Effector memory CD4-positive, alpha-beta T cell (primary cell): ENCODE results near the gene ZBTB21.
"Not testable (repeated sequence)": the region's sequence is repeated elsewhere in the genome, so short reads cannot be mapped to it uniquely, and the experiment has no call there.

Experiments
- DNase-seq, 3 donors: peaks; one replicate each; pipeline ENCODE4 v3.0.0-alpha.2; 2020
- H3K27ac ChIP-seq: 2 replicates; pipeline ENCODE4 v1.7.0; 2013; ENCODE audit warnings: mild to moderate bottlenecking, low read length, moderate library complexity; ENCODE audit not compliant: insufficient read depth, poor library complexity, severe bottlenecking
- H3K27me3 ChIP-seq: replicated peaks from 2 replicates; pipeline ENCODE4 v1.7.0; 2013; ENCODE audit warnings: mild to moderate bottlenecking, low read length; ENCODE audit not compliant: insufficient read depth, control insufficient read depth, poor library complexity, severe bottlenecking
- H3K36me3 ChIP-seq: 2 replicates; pipeline ENCODE4 v1.7.0; 2013; ENCODE audit warnings: mild to moderate bottlenecking, low read length, moderate library complexity; ENCODE audit not compliant: control insufficient read depth, insufficient read depth
- H3K4me1 ChIP-seq: 2 replicates; pipeline ENCODE4 v1.7.0; 2013; ENCODE audit warnings: low read length, mild to moderate bottlenecking; ENCODE audit not compliant: control insufficient read depth, insufficient read depth, poor library complexity, severe bottlenecking
- H3K4me3 ChIP-seq: 2 replicates; pipeline ENCODE4 v1.7.0; 2013; ENCODE audit warnings: low read length, low read depth, mild to moderate bottlenecking; ENCODE audit not compliant: insufficient read depth, poor library complexity, severe bottlenecking
- H3K9me3 ChIP-seq: 2 replicates; pipeline ENCODE4 v1.7.0; 2013; ENCODE audit warnings: mild to moderate bottlenecking, low read length, moderate library complexity; ENCODE audit not compliant: control insufficient read depth

Gene ZBTB21

DNA sequence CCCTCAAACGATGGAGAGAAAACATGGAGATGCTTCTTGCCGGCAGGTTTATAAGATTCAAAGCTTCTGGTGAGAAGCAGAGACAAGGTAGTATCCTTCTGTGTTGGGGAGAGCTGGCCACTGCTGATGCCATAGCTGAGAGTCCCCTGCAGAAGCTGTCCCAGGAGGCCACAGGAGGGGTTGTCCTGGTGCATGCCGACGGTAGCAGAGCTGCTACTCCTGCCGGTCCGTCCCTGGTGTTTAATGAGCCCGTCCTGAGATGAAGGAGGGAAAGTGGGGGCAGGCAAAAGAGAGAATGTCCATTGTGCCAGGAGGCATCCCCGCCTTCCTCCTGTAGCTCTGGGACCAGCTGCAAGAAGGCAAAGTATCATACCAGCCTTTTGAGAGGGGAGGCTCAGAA, 46.0 kb downstream of the ZBTB21 start:
- no peaks in the 10 kb centered on the region for H3K9me3 ChIP-seq
- no peaks in the 10 kb centered on the region for H3K4me1 ChIP-seq
- H3K4me3 ChIP-seq: no peak overlapping the region
- H3K27ac ChIP-seq: no peak overlapping the region
- no peaks in the 10 kb centered on the region for H3K36me3 ChIP-seq
- DNase-seq: no peak
- no peaks in the 10 kb centered on the region for H3K27me3 ChIP-seq

DNA sequence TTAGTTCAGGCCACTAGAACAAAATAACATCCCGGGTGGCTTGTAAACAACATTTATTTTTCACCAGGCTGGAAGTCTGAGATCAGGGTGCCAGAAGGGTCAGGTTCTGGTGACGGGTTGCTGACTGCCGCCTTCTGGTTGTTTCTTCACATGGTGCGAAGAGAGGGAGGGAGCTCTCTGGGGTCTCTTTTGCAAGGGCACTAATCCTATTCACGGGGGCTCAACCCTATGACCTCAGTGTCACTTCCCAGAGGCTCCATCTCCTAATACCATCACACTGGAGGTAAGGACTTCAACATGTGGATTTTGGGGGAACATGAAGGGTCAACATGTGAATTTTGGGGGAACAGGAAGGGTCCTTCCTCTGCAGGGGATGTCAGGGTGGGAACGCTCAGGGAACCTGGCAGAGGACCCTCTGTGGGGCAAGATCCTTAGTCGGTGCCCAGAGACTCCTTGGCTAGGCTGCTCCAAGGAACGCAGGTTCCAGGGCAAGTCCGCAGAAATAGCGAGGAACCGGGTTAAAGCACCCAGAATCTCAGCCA, 47.7 kb downstream of the ZBTB21 start:
- no peak overlapping the region for H3K27ac ChIP-seq

DNA sequence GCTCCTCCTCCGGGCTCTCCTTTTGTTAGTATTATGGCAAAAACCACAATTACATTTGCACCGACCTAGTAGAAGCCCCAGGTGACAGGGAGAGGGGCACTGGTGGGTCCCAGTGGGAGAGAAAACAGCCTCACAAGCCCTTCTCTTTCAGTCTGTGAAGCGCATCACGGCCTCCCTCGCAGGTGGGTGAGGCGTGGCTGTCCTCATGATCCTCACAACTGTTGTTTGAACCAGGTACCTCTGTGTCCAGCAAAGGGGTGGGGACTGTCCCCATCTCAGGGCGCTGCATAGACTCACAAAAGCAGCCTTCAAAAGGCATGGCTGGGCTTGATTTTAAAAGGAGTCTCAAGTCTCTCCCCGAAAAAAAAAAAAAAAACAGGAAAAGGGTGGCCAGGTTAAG, 48.4 kb downstream of the ZBTB21 start:
- Histone ChIP-seq H3K27me3 (no peaks in the 10 kb centered on the region), H3K27ac (no peak overlapping the region)

More for the DNA sequence above, 47.7 kb downstream of the ZBTB21 start:
- Histone ChIP-seq H3K27me3 (no peaks in the 10 kb centered on the region), H3K36me3 (no peaks in the 10 kb centered on the region), H3K4me3 (no peak overlapping the region), H3K4me1 (no peaks in the 10 kb centered on the region), H3K9me3 (no peaks in the 10 kb centered on the region)
- DNase-seq: no peak

DNA sequence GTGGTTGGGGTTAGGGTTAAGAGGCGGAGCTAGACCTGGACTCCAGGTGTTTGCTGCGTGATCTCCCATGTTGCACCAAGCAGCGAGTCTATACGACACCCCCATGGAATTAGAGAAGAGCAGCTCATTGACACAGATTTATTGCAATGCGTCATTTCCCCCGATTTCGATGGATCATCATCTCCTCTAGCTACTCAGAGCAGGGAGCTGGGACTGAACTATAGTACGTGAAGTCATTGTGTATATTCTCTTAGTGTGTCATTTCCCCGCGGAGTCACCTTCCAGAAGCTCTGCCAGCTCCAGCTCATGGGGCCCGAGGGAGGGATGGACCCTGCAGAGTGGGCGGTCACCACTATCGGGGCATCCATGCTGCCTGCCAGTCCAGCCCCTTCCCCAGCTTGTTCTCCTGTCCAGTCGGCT, 48.9 kb downstream of the ZBTB21 start:
- no peaks in the 10 kb centered on the region for H3K4me1 ChIP-seq
- H3K9me3 ChIP-seq: no peaks in the 10 kb centered on the region
- no peak overlapping the region for H3K27ac ChIP-seq
- H3K4me3 ChIP-seq: no peak overlapping the region
- no peak for DNase-seq
- H3K27me3 ChIP-seq: no peaks in the 10 kb centered on the region
- no peaks in the 10 kb centered on the region for H3K36me3 ChIP-seq

More for the DNA sequence above, 48.4 kb downstream of the ZBTB21 start:
- DNase-seq: no peak
- no peak overlapping the region for H3K4me3 ChIP-seq
- no peaks in the 10 kb centered on the region for H3K9me3 ChIP-seq
- H3K4me1 ChIP-seq: no peaks in the 10 kb centered on the region
- no peaks in the 10 kb centered on the region for H3K36me3 ChIP-seq

DNA sequence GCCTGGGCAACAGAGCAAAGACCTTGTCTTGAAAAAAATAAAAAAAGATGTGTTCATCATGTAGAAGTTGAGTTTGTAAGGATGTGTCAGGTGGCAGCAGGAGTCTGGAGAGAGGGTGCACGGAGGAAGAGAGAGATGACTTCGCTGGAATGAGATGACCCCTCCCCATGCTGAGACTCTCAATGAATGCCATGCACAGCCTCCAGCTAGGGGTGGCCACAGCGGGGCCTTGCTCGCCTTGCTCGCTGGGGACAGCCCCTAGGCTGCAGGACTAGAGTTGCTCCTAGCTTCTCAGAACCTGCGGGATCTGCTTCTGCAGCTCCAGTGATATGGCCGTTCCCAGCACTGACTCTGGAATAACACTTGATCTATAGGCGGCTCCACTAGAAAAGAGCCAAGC, 49.8 kb downstream of the ZBTB21 start:
- H3K9me3 ChIP-seq: no peaks in the 10 kb centered on the region
- H3K27me3 ChIP-seq: no peaks in the 10 kb centered on the region
- no peak overlapping the region for H3K4me3 ChIP-seq
- no peak overlapping the region for H3K27ac ChIP-seq
- no peak for DNase-seq
- no peaks in the 10 kb centered on the region for H3K4me1 ChIP-seq
- H3K36me3 ChIP-seq: no peaks in the 10 kb centered on the region

DNA sequence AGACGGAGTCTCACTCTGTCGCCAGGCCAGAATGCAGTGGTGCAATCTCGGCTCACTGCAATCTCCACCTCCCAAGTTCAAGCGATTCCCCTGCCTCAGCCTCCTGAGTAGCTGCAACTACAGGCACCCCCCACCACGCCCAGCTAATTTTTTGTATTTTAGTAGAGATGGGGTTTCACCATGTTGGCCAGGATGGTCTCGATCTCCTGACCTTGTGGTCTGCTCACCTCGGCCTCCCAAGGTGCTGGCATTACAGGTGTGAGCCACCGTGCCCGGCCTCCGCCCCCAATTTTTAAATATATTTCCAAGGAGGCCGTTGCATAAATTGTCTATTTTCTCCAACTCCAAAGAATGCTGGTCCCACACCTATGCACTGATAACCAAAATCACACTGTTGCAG, 50.5 kb downstream of the ZBTB21 start:
- DNase-seq, H3K27me3 ChIP-seq, H3K4me3 ChIP-seq, H3K36me3 ChIP-seq, H3K9me3 ChIP-seq, H3K4me1 ChIP-seq, H3K27ac ChIP-seq: not testable (repeated sequence)

DNA sequence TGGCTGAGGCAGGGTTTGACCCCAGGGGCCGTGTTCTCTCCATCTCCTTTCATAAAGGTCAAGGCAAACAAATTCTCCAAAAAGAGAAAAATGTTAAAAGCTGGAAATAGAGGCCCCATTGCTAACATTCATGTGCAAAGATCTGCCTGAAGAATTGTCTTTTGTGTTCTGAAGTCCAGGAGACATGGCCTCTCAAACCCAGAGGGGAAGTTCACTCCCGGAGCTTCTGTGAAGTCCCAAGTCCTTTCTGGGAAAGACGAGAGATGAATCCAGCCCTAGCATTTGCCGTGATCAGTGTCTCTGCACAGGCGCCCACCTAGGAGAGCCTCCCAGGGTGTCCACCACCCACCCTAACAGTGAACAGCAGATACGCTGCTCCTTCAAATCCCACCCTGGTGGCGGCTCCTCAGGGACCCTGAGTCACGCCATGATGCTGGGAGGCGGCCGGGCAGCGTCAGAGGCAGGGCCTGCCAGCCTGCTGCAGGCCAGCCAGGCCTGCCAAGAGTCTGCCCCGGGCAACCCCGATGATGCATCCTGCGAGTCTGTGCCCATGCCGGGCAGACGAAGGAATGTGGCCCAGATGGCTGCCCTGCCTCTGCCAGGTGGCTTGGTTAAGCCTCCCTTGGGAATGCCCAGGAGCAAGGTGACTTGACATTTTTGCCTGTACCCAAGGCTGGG, 51.1 kb downstream of the ZBTB21 start:
- peaks cover 4% of the 10 kb centered on the region for H3K27me3 ChIP-seq
- no peak overlapping the region for H3K4me3 ChIP-seq
- H3K36me3 ChIP-seq: no peaks in the 10 kb centered on the region
- no peak overlapping the region for H3K27ac ChIP-seq
- no peaks in the 10 kb centered on the region for H3K9me3 ChIP-seq
- DNase-seq: no peak
- peaks cover 3% of the 10 kb centered on the region for H3K4me1 ChIP-seq

DNA sequence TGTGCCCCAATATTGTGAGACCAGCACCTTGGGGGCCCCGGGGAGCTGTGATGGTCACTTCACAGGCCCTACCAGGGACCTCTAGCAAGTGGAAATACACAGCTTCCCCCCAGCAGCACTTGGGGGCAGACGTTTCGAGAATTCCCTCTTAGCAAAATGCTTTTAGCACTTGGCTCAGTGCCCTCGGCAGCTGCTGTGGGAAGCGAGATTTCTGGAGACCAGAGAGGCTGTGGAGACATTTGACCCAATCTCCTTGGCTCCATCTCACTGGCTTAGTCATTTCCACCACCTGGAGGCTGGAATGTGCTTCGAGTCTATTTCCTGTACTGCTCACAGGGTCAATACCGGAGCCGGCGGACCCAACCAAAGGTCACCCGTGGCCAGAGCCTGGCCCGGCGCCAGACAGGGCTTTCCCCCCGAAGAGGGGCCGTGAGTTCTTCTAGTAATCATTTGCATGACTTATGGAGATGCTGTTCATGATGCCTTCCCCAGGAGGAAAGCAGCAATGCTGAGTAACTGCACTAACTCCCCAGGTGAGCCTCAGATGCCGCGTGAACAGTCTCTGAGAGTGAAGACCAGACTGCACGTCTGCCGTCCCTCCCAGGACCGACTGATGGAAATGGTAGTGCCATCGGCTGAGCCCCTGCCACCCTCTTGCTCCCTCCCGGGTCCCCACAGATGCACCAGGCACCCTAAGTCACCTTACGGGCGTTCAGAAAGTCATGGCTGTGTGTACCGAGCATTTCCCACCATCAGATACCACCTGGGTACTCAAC, 52.0 kb downstream of the ZBTB21 start:
- Histone ChIP-seq H3K36me3 (no peaks in the 10 kb centered on the region), H3K27ac (no peak overlapping the region), H3K9me3 (no peaks in the 10 kb centered on the region), H3K4me1 (peaks cover 4% of the 10 kb centered on the region), H3K4me3 (no peak overlapping the region), H3K27me3 (peaks cover 4% of the 10 kb centered on the region)
- DNase-seq: no peak

DNA sequence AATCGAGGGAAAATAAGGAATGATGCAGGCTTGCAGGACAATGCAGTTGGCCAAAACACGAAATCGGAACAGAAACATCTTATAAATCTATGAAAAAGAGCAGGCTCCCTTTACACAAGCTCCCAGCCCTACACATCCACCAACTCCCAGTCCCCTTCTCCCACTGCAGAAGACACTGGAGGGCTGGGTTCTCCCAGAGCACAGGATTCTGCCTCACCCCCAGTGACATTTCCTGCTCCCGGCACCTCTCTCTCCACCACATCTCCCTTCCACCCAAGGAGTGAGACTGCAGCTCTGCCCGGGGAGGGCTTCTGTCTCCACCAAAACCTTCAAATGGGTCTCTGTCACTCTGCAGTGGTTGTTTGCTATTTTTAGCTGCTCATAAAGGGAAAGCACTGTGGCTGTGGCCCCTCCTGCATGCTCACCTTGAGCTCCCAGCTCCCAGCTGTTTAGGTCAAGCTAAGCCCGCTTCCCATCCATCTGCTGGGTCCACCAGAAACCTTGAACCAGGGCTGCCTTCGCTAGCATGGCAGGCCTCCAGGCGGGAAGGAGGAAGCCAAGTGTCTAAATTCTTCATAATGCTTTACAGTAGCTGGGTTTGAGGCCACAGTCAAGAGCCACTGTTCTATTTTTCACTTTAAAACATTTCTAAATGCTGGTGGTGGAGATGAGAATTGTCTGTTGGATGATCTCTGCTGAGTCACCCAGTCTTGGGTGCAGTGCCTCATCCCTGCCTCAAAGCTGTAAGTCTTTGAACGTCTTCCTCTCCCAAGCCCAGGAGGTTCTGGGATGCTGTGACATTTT, 53.0 kb downstream of the ZBTB21 start:
- Histone ChIP-seq H3K9me3 (no peaks in the 10 kb centered on the region), H3K4me3 (no peak overlapping the region), H3K36me3 (no peaks in the 10 kb centered on the region), H3K27me3 (peaks cover 4% of the 10 kb centered on the region), H3K27ac (no peak overlapping the region), H3K4me1 (peaks cover 4% of the 10 kb centered on the region)
- DNase-seq: no peak
